Peyer's patch (tissue), 4 donors: ENCODE measurements around the gene USF1. TPM values are rescaled to one million over a fixed set of nuclear protein-coding genes. Genes with fewer than 3 reads are reported as not detected.
"Not testable (repeated sequence)": the region's sequence is repeated elsewhere in the genome, so short reads cannot be mapped to it uniquely, and the experiment has no call there.

Experiments used
- DNase-seq, 3 donors: peaks; one replicate each; pipeline ENCODE4 v3.0.0-alpha.2; 2017 to 2019
- H3K27ac ChIP-seq, 4 donors: fragments of 200-600 bp; sonication (generic); one replicate each; pipeline ENCODE4 v1.5.1; 2016 to 2019
- H3K27me3 ChIP-seq, 2 donors: fragments of 200-600 bp; sonication (generic); one replicate each; pipeline ENCODE4 v1.5.1; 2019
- H3K36me3 ChIP-seq, 3 donors: fragments of 200-600 bp; sonication (generic); one replicate each; pipeline ENCODE4 v1.5.1; 2016 to 2019
- H3K4me1 ChIP-seq, 4 donors: fragments of 200-600 bp; sonication (generic); one replicate each; pipeline ENCODE4 v1.5.1; 2016 to 2019
- H3K4me3 ChIP-seq, 4 donors: fragments of 200-600 bp; sonication (generic); 1 replicate in 3 of 4; 2 replicates in 1 of 4; pipeline ENCODE4 v1.5.1; 2016 to 2019; ENCODE audit warnings: mild to moderate bottlenecking in 1 of 4
- H3K9me3 ChIP-seq, 4 donors: fragments of 200-600 bp; sonication (generic); one replicate each; pipeline ENCODE4 v1.5.1; 2016 to 2019; ENCODE audit warnings: mild to moderate bottlenecking in 1 of 4
- CTCF ChIP-seq, 6 experiments: fragments of 450-650 bp in 4 of 6; fragments of 200-600 bp in 2 of 6; sonication (generic) in 1 of 6; IDR thresholded peaks; one replicate each; pipeline ENCODE4 v1.5.1; 2017 to 2019; ENCODE audit warnings: antibody characterized with exemption in 6 of 6, mild to moderate bottlenecking in 3 of 6, moderate library complexity in 1 of 6
- POLR2A ChIP-seq, 2 donors: fragments of 450-650 bp; IDR thresholded peaks; one replicate each; pipeline ENCODE4 v1.5.1; 2017; ENCODE audit warnings: antibody characterized with exemption in 2 of 2, mild to moderate bottlenecking in 2 of 2, moderate library complexity in 2 of 2
- total RNA-seq, 4 donors: library from RNA; depleted of rRNA; stranded (reverse); fragments of >200 nt; gene quantifications; one replicate each; pipeline ENCODE4 v1.1.0, GENCODE V29; 2016

The USF1 gene
- total RNA-seq, 4 donors from 2014 or later = 72.0 to 119 (median 98.2) TPM

- Histone ChIP-seq H3K4me1 (peaks cover 0 to 19% (median 2%) of the 10 kb centered on the region in 4 donors), H3K36me3 (no peaks in the 10 kb centered on the region), H3K27ac (peak overlapping the region in 1 of 4 donors; percentile 96), H3K9me3 (no peaks in the 10 kb centered on the region), H3K27me3 (no peaks in the 10 kb centered on the region), H3K4me3 (no peak overlapping the region)
- no peak for DNase-seq
- no peak for TF ChIP-seq POLR2A (IDR thresholded peaks at IDR 0.05)
- no peak for TF ChIP-seq CTCF (IDR thresholded peaks at IDR 0.05)
These were observed 25.0 kb upstream of the USF1 start for GRCh38 chr1:161070761-161071160.

- TF ChIP-seq CTCF (IDR thresholded peaks at IDR 0.05) (no peak), POLR2A (IDR thresholded peaks at IDR 0.05) (no peak)
- Histone ChIP-seq H3K36me3 (no peaks in the 10 kb centered on the region), H3K9me3 (no peaks in the 10 kb centered on the region), H3K4me3 (peak within 1 kb of the TSS; percentile 48 to 70 (median 58)), H3K27ac (peak within 1 kb of the TSS; percentile 80 to 96 (median 88)), H3K27me3 (no peaks in the 10 kb centered on the region), H3K4me1 (peaks cover 0 to 19% (median 2%) of the 10 kb centered on the region in 4 donors)
- DNase-seq = peak in 2 of 3 donors; percentile 95
These were observed 24.0 kb upstream of the USF1 start, which contains the start of gene ARHGAP30 for GRCh38 chr1:161069731-161070270. Gene ARHGAP30 (minus strand): TSS chr1:161069891. CDS start chr1:161069624, 267 bp downstream.

GRCh38 chr1:161069241-161069640 is 23.5 kb upstream of the USF1 start:
- H3K36me3 ChIP-seq = no peaks in the 10 kb centered on the region
- peak overlapping the region; percentile 48 to 70 (median 58) for H3K4me3 ChIP-seq
- DNase-seq = peak in 1 of 3 donors; percentile 33
- peaks cover 0 to 19% (median 2%) of the 10 kb centered on the region in 4 donors for H3K4me1 ChIP-seq
- no peaks in the 10 kb centered on the region for H3K27me3 ChIP-seq
- no peaks in the 10 kb centered on the region for H3K9me3 ChIP-seq
- H3K27ac ChIP-seq = peak overlapping the region; percentile 80 to 96 (median 88)
- no peak for TF ChIP-seq POLR2A (IDR thresholded peaks at IDR 0.05)
- no peak for TF ChIP-seq CTCF (IDR thresholded peaks at IDR 0.05)

GRCh38 chr1:161068306-161069234 is 22.8 kb upstream of the USF1 start:
- no peak for TF ChIP-seq CTCF (IDR thresholded peaks at IDR 0.05)
- TF ChIP-seq POLR2A (IDR thresholded peaks at IDR 0.05) = no peak
- H3K36me3 ChIP-seq = no peaks in the 10 kb centered on the region
- DNase-seq = peak in 2 of 3 donors; percentile 94
- H3K4me1 ChIP-seq = peaks cover 0 to 19% (median 2%) of the 10 kb centered on the region in 4 donors
- H3K27me3 ChIP-seq = no peaks in the 10 kb centered on the region
- H3K27ac ChIP-seq = peak overlapping the region; percentile 80 to 96 (median 88)
- no peaks in the 10 kb centered on the region for H3K9me3 ChIP-seq
- peak overlapping the region; percentile 48 to 70 (median 58) for H3K4me3 ChIP-seq

GRCh38 chr1:161066694-161067093 is 20.9 kb upstream of the USF1 start:
- H3K27ac ChIP-seq = peak overlapping the region in 1 of 4 donors; percentile 4
- no peaks in the 10 kb centered on the region for H3K9me3 ChIP-seq
- peak overlapping the region in 1 of 4 donors; percentile 62 for H3K4me3 ChIP-seq

GRCh38 chr1:161065681-161066080 is 19.9 kb upstream of the USF1 start:
- H3K4me3 ChIP-seq = not testable (repeated sequence)

More at GRCh38 chr1:161066694-161067093, 20.9 kb upstream of the USF1 start:
- no peak for DNase-seq
- Histone ChIP-seq H3K27me3 (no peaks in the 10 kb centered on the region), H3K4me1 (peaks cover 0 to 19% (median 2%) of the 10 kb centered on the region in 4 donors), H3K36me3 (no peaks in the 10 kb centered on the region)
- TF ChIP-seq CTCF (IDR thresholded peaks at IDR 0.05) (no peak), POLR2A (IDR thresholded peaks at IDR 0.05) (no peak)

GRCh38 chr1:161063936-161064335 is 18.2 kb upstream of the USF1 start:
- not testable (repeated sequence) for H3K36me3 ChIP-seq, H3K9me3 ChIP-seq, H3K27me3 ChIP-seq, DNase-seq, H3K4me3 ChIP-seq, H3K27ac ChIP-seq
- peaks cover 0 to 19% (median 0%) of the 10 kb centered on the region in 4 donors for H3K4me1 ChIP-seq

More at GRCh38 chr1:161065681-161066080, 19.9 kb upstream of the USF1 start:
- peaks cover 0 to 19% (median 2%) of the 10 kb centered on the region in 4 donors for H3K4me1 ChIP-seq
- not testable (repeated sequence) for H3K9me3 ChIP-seq, H3K36me3 ChIP-seq, H3K27me3 ChIP-seq, DNase-seq, H3K27ac ChIP-seq
